ENCODE data around the gene OAS2.
"Not testable (repeated sequence)": the region's sequence is repeated elsewhere in the genome, so short reads cannot be mapped to it uniquely, and the experiment has no call there.

Gene OAS2

DNA sequence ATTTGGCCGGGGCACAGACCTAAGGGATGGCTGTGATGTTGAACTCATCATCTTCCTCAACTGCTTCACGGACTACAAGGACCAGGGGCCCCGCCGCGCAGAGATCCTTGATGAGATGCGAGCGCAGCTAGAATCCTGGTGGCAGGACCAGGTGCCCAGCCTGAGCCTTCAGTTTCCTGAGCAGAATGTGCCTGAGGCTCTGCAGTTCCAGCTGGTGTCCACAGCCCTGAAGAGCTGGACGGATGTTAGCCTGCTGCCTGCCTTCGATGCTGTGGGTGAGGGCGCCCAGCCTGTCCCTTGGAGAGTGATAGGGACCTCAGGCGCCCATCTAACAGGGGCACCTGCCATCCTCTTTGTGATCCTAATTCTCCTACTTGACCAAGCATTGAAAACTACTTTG is 27.6 kb upstream of the OAS2 start:
- DNase-seq, result no peak

DNA sequence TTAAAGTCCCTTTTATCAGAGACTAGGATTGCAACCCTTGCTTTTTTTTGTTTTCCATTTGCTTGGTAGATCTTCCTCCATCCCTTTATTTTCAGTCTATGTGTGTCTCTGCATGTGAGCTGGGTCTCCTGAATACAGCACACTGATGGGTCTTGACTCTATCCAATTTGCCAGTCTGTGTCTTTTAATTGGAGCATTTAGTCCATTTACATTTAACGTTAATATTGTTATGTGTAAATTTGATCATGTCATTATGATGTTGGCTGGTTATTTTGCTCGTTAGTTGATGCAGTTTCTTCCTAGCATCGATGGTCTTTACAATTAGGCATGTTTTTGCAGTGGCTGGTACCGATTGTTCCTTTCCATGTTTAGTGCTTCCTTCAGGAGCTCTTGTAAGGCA is 21.2 kb upstream of the OAS2 start:
- DNase-seq, result not testable (repeated sequence)

DNA sequence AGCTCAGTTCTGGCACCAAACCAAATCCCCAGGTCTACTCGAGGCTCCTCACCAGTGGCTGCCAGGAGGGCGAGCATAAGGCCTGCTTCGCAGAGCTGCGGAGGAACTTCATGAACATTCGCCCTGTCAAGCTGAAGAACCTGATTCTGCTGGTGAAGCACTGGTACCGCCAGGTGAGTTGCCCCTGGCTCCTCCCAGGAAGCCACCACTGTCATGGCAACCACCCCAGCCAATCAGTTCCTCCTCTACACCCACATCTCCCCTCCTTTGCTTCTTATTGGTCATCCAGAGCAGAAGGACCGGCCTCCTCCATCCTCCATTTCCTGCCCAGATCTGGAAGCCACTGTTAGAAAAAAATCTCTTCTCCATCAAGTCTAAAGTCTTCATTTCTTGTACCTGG is 17.2 kb upstream of the OAS2 start:
- DNase-seq, result no peak

DNA sequence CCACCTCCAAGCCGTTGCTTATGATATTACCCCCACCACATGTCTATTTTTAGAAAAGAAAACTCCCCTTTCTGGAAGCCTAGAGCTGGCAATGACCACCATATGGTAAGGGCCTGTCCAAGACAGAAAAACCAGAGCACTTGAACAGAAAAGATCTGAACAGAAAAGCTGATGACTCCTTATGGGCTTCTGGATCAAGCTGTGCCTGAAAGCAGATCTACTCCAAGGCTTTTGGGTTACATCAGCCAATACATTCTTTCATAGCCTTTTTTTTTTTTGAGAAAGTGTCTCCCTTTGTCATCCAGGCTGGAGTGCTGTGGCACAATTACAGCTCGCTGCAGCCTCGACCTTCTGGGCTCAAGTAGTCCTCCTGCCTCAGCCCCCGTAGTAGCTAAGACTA is 16.8 kb upstream of the OAS2 start:
- no peak for DNase-seq

DNA sequence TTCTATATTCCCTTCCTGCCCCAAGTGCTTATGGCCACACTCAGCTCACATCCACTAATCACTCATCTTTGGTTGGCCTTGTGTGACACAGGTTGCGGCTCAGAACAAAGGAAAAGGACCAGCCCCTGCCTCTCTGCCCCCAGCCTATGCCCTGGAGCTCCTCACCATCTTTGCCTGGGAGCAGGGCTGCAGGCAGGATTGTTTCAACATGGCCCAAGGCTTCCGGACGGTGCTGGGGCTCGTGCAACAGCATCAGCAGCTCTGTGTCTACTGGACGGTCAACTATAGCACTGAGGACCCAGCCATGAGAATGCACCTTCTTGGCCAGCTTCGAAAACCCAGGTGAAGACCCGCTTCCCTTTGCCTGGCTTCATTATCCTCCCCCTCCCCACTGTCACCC is 15.8 kb upstream of the OAS2 start:
- DNase-seq, result no peak

DNA sequence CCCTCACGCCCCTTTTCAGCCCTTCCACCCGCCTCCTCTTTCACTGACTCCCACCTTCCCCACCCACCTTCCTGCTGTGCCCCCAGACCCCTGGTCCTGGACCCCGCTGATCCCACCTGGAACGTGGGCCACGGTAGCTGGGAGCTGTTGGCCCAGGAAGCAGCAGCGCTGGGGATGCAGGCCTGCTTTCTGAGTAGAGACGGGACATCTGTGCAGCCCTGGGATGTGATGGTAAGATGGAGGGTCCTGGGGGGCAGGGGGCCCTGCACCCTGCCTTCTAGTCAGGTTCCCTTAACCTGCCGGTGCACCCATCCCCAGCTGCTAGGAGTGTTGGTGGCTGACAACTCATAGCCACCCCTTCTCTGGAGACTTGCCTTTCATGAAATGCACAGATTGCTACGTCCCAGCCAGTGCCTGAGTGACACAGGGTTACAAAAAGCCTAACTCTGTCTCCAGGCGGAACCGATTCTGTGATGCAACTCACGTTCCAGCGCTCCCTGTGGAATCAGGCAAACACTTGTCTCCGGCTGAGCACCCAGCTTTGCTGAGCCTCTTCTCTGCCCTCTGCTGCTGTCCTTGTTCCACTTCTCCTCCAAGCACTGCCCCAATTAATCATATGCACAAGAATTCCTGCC is 15.0 kb upstream of the OAS2 start:
- no peak for DNase-seq

DNA sequence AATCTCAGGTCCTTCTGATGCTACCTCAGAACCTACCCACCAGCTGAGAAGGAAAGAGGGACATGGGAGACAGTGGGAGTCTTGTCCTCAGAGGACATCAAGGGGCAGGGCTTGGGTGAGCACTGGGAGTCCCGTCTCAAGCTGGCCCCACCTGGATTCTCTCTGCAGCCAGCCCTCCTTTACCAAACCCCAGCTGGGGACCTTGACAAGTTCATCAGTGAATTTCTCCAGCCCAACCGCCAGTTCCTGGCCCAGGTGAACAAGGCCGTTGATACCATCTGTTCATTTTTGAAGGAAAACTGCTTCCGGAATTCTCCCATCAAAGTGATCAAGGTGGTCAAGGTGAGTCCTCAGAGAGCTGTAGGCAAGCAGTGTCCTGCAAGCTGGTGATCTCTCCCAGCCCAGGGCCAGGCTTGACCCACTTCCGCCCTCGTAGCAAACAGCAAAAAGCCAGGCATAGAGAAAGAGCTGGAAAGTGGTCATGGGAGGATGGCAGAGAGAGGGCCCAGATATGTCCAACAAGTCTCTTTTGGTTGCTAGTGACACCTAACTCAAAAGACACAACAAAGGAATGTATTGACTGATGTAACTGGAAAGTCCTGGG is 14.2 kb upstream of the OAS2 start:
- DNase-seq, result no peak

DNA sequence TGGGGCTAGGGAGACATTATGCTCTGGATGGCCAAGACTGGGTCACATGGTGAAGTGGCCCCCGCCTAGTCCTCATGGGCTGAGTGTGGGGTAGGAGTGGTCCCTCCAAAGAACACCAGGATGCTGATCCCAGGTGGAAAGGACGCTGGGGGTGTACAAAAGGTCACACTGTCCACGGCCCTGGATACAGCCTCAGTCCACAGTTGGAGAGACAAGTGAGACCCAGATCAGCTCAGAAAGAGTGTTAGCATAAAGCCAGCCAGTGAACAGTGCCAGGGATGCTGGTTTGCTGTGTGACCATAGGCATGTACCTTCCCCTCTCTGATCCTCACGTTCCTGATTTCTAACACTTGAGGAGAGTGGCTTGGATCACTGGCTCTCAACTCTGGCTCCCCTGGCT is 13.4 kb upstream of the OAS2 start:
- no peak for DNase-seq

DNA sequence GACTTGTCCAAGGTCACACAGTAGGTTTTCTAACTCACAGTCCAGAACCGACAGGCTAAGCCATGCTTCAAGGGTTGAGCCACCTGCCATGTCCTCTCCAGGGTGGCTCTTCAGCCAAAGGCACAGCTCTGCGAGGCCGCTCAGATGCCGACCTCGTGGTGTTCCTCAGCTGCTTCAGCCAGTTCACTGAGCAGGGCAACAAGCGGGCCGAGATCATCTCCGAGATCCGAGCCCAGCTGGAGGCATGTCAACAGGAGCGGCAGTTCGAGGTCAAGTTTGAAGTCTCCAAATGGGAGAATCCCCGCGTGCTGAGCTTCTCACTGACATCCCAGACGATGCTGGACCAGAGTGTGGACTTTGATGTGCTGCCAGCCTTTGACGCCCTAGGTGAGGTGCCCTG is 12.7 kb upstream of the OAS2 start:
- DNase-seq, result no peak

DNA sequence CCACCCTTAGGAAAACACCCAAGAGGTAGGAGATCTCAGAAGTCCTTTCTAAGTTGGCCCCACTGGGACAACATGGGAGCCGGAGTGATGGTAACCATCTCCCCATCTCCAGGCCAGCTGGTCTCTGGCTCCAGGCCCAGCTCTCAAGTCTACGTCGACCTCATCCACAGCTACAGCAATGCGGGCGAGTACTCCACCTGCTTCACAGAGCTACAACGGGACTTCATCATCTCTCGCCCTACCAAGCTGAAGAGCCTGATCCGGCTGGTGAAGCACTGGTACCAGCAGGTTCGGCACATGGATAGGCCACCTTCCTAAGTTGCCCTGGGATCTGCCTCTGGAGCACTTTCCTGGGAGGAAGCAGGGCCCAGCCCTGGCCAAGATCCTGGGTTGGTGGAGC is 11.0 kb upstream of the OAS2 start:
- no peak for DNase-seq

DNA sequence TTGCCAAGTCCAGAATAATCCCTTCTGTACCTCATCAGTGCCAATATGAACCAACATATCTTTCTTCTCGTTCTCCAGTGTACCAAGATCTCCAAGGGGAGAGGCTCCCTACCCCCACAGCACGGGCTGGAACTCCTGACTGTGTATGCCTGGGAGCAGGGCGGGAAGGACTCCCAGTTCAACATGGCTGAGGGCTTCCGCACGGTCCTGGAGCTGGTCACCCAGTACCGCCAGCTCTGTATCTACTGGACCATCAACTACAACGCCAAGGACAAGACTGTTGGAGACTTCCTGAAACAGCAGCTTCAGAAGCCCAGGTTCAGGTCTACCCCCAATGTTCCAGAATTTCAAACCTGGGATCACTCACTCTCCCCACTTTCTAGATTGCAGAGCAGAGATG is 10.5 kb upstream of the OAS2 start:
- DNase-seq, result no peak

DNA sequence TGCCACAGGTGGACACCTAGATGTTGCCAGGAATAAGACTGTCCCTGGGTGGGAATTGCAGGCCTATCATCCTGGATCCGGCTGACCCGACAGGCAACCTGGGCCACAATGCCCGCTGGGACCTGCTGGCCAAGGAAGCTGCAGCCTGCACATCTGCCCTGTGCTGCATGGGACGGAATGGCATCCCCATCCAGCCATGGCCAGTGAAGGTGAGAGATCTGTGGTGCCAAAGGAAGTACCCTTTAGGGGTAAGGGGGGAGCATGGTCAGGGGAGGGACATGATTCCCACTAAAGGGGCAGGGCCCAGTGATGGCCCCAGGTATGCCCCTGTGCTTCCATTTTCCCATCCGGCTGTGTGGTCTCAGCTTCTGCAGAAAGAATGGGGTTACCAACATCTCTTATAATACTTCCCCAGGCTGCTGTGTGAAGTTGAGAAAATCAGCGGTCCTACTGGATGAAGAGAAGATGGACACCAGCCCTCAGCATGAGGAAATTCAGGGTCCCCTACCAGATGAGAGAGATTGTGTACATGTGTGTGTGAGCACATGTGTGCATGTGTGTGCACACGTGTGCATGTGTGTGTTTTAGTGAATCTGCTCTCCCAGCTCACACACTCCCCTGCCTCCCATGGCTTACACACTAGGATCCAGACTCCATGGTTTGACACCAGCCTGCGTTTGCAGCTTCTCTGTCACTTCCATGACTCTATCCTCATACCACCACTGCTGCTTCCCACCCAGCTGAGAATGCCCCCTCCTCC is 8.6 kb upstream of the OAS2 start:
- no peak for DNase-seq

DNA sequence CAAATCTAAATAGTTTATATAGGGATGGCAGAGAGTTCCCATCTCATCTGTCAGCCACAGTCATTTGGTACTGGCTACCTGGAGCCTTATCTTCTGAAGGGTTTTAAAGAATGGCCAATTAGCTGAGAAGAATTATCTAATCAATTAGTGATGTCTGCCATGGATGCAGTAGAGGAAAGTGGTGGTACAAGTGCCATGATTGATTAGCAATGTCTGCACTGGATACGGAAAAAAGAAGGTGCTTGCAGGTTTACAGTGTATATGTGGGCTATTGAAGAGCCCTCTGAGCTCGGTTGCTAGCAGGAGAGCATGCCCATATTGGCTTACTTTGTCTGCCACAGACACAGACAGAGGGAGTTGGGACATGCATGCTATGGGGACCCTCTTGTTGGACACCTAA is 7.9 kb upstream of the OAS2 start:
- no peak for DNase-seq

DNA sequence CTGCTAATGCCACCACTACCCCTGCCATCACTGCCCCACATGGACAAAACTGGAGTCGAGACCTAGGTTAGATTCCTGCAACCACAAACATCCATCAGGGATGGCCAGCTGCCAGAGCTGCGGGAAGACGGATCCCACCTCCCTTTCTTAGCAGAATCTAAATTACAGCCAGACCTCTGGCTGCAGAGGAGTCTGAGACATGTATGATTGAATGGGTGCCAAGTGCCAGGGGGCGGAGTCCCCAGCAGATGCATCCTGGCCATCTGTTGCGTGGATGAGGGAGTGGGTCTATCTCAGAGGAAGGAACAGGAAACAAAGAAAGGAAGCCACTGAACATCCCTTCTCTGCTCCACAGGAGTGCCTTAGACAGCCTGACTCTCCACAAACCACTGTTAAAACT is 7.1 kb upstream of the OAS2 start:
- peak; percentile 67 for DNase-seq

DNA sequence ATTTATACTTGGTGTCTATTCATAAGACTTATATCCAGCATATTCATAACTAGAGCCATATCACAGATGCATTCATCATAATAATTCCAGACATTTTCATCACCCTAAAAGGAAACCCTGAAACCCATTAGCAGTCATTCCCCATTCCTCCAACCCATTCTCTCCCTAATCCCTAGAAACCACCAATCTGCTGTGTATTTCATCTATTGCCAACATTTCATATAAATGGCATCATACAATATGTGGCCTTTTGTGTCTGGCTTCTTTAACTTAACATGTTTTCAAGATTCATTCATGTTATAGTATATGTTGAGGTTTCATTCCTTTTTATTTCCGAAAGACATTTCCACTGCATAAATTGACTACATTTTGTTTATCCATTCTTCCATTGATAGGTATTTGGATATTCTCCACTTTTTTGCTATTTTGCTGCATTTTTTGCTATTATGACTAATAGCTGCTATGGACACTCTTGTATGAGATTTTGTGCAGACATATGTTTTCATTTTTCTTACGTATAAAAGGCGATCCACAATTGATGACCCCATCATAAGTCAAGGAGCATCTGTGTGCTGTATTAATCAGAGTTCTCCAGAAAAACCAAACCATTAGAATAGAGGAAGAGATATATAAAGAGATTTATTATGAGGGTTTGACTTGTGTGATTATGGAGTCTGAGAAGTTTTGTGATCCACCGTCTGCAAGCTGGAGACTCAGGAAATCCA is 5.1 kb upstream of the OAS2 start:
- no peak for DNase-seq

DNA sequence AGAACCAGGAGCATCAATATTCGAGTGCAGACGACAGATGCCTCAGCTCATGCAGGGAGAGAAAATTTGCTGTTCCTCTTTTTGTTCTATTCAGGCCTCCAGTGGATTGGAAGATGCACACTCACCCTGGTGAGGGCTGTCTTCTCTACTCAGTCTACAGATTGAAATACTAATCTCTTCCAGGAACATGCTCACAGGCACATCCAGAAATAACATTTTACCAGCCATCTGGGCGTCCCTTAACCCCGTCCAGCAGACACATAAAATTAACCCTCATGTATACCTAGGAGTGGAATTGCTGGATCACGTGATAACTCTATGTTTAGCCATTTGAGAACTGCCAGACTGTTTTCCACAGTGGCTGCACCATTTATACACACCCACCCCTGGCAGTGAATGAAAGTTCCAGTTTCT is 4.5 kb upstream of the OAS2 start:
- no peak for DNase-seq

DNA sequence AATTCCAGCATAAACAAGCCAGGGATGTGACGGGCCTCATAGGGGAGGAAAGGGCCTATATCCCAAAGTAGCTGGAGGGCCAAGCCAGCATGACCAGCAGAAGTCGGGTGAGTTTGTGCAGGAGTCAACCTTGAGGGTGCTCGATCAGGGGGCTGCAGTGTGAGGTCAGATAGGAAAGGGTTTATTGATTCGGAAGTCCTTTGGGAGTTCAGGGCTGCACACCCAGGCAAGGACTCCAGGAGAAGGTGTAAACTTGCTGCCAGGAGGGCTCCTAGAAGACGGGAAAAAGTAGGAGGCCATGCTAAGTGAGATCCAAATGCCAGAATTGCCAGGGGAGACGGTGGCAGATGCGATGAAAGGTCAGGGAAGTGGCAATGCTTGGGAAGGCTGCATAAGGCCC is 3.4 kb upstream of the OAS2 start:
- DNase-seq, result no peak

DNA sequence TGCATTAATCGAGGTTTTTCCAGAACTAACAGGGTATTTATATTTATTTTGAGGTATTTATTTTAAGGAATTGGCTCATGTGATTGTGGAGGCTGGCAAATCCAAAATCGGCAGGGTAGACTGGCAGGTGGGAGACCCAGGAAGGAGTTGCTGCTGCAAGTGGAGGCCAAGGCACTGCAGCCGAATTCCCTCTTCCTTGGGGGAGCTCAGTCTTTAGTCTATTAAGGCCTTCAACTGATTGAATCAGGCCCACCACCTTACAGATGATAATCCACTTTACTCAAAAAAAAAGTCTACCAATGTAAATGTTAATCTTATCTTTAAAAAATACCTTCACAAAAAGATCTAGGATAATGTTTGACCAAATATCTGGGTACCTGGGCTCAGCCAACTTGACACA is 1.2 kb upstream of the OAS2 start:
- no peak for DNase-seq

DNA sequence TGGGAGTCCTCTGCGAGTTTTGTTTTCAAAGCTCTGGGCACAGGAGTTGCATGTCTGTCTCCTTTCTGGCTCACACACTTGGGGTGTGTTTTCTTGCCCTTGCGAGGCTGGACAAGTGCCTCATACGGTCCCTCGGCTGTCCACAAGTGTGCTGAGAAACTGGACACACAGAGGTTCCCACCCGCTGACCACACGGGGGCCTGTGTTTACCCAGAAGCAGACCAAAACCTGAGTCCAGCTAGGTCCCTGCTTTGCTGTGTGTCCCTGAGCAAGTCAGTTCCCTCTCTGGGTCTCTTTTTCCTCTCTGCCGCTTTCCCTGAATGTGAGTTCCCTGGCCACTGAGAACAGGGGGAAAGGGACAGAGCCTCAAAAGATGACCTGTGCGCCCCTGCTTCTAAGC is 678 bp upstream of the OAS2 start:
- DNase-seq, result no peak

DNA sequence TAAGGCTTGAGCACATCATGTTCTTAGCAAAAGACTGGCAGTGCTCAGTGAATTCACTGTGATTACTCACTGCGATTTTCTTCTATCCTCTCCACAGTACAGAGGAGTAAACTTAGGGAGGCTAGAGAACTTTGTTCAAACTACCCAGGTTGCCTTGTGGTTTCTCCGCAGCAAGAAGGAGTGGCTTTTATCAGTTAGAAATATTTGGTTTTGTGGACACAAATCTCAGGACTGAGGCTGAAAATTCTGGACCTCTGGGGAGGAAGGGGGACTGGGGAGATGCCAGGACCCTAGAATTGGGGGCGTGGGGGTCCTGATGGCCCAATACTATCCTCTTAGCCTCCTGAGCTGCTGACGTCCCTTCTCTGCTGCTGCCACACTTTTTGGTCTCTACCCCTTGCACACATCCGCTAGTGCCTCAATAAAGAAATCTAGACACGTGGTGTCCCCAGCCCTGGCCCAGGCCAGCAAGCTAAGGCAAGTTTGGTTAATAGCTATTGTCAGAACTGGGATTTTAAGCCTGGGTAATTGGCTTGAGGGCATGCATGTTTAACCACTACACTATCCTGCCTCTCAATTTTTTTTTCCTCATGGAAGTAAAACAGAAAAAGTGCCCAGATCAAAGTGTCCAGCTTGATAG is 842 bp downstream of the OAS2 start:
- no peak for DNase-seq

DNA sequence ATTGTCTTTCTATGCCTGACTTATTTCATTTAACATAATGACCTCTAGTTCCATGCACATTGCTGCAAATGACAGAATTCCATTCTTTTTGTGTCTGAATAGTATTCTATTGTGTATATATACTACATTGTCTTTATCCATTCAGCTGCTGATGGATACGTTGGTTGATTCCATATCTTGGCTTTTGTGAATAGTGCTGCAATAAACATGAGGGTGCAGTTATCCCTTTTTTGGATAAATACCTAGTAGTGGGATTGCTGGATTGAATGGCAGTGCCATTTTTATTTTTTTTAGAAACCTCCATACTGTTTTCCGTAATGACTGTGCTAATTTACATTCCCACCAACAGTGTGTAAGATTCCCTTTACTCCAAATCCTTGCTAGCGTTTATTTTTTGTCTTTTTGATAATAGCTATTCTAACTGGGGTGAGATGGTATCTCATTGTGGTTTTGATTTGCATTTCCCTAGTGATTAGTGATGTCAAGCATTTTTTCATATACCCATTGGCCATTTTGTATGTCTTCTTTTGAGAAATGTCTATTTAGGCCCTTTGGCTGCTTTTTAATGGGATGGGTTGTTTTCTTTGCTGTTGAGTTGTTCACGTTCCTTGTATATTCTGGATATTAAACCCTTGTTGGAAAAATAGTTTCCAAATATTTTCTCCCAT is 2.3 kb downstream of the OAS2 start:
- DNase-seq, result no peak

DNA sequence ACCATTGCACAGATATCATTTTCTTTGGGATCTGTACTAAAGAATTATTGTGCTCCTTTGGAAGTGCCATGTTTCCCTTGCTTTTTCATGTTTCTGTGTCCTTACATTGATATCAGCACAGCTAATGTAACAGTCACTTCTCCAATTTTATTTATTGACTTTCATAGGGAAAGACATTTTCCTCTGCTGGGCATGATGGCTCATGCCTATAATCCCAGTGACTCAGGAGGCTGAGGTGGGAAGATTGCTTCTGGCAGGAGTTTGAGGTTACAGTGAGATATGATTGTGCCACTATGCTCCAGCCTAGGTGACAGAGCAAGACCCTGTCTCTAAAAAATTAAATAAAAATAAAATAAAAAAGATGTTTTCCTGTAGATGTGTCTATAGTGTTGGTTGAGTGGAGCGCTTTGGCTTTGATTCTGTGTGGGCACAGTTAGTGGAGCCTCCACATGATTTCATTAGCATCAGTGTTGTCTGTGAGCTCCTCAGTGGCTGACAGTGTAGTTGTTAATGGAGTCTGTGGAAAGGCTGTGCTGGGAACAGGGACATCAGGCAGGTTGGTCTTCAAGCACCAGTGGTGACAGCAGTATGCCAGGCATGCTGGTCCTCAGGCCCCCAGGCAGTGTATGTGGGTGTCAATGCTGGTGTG is 7.4 kb downstream of the OAS2 start:
- no peak for DNase-seq

All from NCI-H524 treated with DMSO at 0.1 percent for 48 hours (cell line).